ENCODE measurements around the gene ATP6V1C2. TPM values are rescaled to one million over a fixed set of nuclear protein-coding genes. Genes with fewer than 3 reads are reported as not detected.

The ATP6V1C2 gene
- total and polyA plus RNA-seq, 2 experiments from 2014 or later, result 0.14 to 2.1 TPM

GRCh38 chr2:10772868-10773215 lies 51.4 kb downstream of the ATP6V1C2 start:
- H3K4me1 Mint-ChIP-seq, result peaks cover 4% of the 10 kb centered on the region; the same call in 2 of the 3 replicates
- Histone ChIP-seq H2AFZ (no peak overlapping the region), H4K20me1 (replicated peaks; ENCODE audit: insufficient read depth) (no peaks in the 10 kb centered on the region), H3K79me2 (replicated peaks; ENCODE audit: insufficient read depth) (no peaks in the 10 kb centered on the region), H3K4me1 (ENCODE audit: insufficient read depth) (peaks cover 5% of the 10 kb centered on the region; the same call in 1 of the 2 replicates), H3K4me3 (no peak overlapping the region), H3K4me2 (no peak overlapping the region), H3F3A (replicated peaks; ENCODE audit: low read depth) (0 out of 2 replicates have a peak, but pooled peaks cover 4% of the 10 kb centered on the region), H3K9me2 (ENCODE audit: insufficient read depth) (no peaks in the 10 kb centered on the region), H3K27me3 (ENCODE audit: insufficient read depth) (no peaks in the 10 kb centered on the region), H3K27ac (ENCODE audit: low read depth) (no peak overlapping the region), H3K36me3 (ENCODE audit: insufficient read depth) (no peaks in the 10 kb centered on the region)
- ATAC-seq (no peak), DNase-seq (ENCODE audit: low spot score) (no peak)
- no peak overlapping the region for H3K4me3 Mint-ChIP-seq
- H3K27ac Mint-ChIP-seq, result no peak overlapping the region
- H3K9me3 Mint-ChIP-seq, result no peaks in the 10 kb centered on the region
- TF ChIP-seq ZNF114 (CRISPR knock-in tag; IDR thresholded peaks at IDR 0.05) (no peak), ZNF331 (CRISPR knock-in tag; IDR thresholded peaks at IDR 0.05; ENCODE audit: low read depth) (no peak), ZNF462 (CRISPR knock-in tag; IDR thresholded peaks at IDR 0.05) (no peak)
- peaks cover 18% of the 10 kb centered on the region for H3K27me3 Mint-ChIP-seq (ENCODE audit: insufficient read depth, low read depth, poor library complexity)
- H3K36me3 Mint-ChIP-seq (ENCODE audit: low read depth), result no peaks in the 10 kb centered on the region; the same call in 2 of the 3 replicates

- Histone ChIP-seq H3K36me3 (ENCODE audit: insufficient read depth) (no peaks in the 10 kb centered on the region), H3F3A (replicated peaks; ENCODE audit: low read depth) (0 out of 2 replicates have a peak, but pooled peaks cover 4% of the 10 kb centered on the region), H3K79me2 (replicated peaks; ENCODE audit: insufficient read depth) (no peaks in the 10 kb centered on the region), H3K9me2 (ENCODE audit: insufficient read depth) (no peaks in the 10 kb centered on the region), H4K20me1 (replicated peaks; ENCODE audit: insufficient read depth) (no peaks in the 10 kb centered on the region), H3K27me3 (ENCODE audit: insufficient read depth) (no peaks in the 10 kb centered on the region), H3K4me1 (ENCODE audit: insufficient read depth) (peaks cover 5% of the 10 kb centered on the region; the same call in 1 of the 2 replicates), H3K4me2 (no peak overlapping the region), H2AFZ (no peak overlapping the region), H3K27ac (ENCODE audit: low read depth) (no peak overlapping the region), H3K4me3 (no peak overlapping the region)
- H3K27ac Mint-ChIP-seq, result no peak overlapping the region
- ATAC-seq, result no peak
- H3K4me3 Mint-ChIP-seq, result no peak overlapping the region
- H3K27me3 Mint-ChIP-seq (ENCODE audit: insufficient read depth, low read depth, poor library complexity), result peaks cover 16% of the 10 kb centered on the region
- no peaks in the 10 kb centered on the region for H3K9me3 Mint-ChIP-seq
- DNase-seq (ENCODE audit: low spot score), result no peak
- H3K36me3 Mint-ChIP-seq (ENCODE audit: low read depth), result peaks cover 3% of the 10 kb centered on the region; the same call in 1 of the 3 replicates
- H3K4me1 Mint-ChIP-seq, result peaks cover 4% of the 10 kb centered on the region; the same call in 2 of the 3 replicates
- no peak for TF ChIP-seq ZNF331 (CRISPR knock-in tag; IDR thresholded peaks at IDR 0.05; ENCODE audit: low read depth)
- TF ChIP-seq EZH2 (IDR thresholded peaks at IDR 0.05; ENCODE audit: low read depth, unreplicated experiment), result no peak
- no peak for TF ChIP-seq ETS1 (IDR thresholded peaks at IDR 0.05)
- TF ChIP-seq EZH2phosphoT487 (IDR thresholded peaks at IDR 0.05; ENCODE audit: unreplicated experiment), result no peak
- no peak for TF ChIP-seq CTCF (conservative IDR thresholded peaks at IDR 0.05; ENCODE audit: low read depth in 2 of 2)
Observed at GRCh38 chr2:10773821-10774341, 52.5 kb downstream of the ATP6V1C2 start.
